ENCODE measurements around the gene ELOVL3.
A peak's percentile ranks its signal among the peaks of the same experiment; 100 is the strongest.

Gene ELOVL3

DNA sequence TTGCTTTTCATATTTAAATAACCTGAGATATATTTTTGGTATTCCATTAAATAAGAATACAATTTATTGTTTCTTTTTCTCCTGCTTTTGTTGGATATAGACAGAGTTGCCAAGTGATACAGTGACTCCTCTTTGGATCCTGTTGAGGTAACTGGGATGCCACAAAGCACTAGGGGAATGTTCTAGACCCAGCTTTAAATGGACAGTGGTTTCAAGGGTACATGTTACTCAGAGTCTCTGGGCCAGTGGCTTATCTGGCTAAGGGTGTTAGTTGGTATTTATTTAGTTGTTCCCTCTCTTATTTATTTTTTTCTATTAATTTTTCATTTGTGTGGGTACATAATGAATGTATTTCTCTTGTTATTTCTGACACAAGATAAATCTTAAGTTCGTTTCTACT lies 28.3 kb downstream of the ELOVL3 start:
- no peaks in the 10 kb centered on the region for H3K27me3 Mint-ChIP-seq
- DNase-seq = no peak
- peaks cover 11% of the 10 kb centered on the region for H3K4me1 Mint-ChIP-seq
- no peak overlapping the region for H3K27ac Mint-ChIP-seq
- peaks cover 13% of the 10 kb centered on the region for H3K36me3 Mint-ChIP-seq (ENCODE audit: low read depth)
- H3K4me3 Mint-ChIP-seq = no peak overlapping the region
- no peak for ATAC-seq
- no peaks in the 10 kb centered on the region for H3K9me3 Mint-ChIP-seq

GRCh38 chr10:102255404-102255803 lies 29.3 kb downstream of the ELOVL3 start:
- no peaks in the 10 kb centered on the region for H3K9me3 Mint-ChIP-seq
- ATAC-seq (no peak), DNase-seq (no peak)
- peaks cover 16% of the 10 kb centered on the region for H3K36me3 Mint-ChIP-seq (ENCODE audit: low read depth)
- no peaks in the 10 kb centered on the region for H3K27me3 Mint-ChIP-seq
- H3K27ac Mint-ChIP-seq = no peak overlapping the region
- H3K4me3 Mint-ChIP-seq = no peak overlapping the region
- peaks cover 10% of the 10 kb centered on the region for H3K4me1 Mint-ChIP-seq

DNA sequence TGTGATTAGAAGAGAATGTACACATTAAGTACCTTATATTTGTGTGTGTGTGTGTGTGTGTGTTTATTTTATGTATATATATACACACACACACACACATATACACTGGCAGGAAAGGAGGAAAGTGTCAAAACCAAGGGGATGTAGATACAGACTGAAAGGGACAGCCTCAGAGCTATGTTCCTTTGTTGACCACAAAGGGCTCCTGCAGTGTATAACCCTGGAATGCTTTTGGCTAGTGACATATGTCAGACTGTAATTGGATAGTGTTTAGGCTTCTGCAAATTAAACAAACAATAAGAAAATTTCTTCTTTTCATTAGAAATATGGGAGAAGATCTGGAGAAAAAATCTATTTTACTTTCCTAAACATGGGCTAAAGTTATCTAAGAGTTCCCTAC lies 35.1 kb downstream of the ELOVL3 start:
- H3K36me3 Mint-ChIP-seq (ENCODE audit: low read depth) = peaks cover 34% of the 10 kb centered on the region
- ATAC-seq = no peak
- peaks cover 8% of the 10 kb centered on the region for H3K4me1 Mint-ChIP-seq
- no peak overlapping the region for H3K27ac Mint-ChIP-seq
- DNase-seq = no peak
- no peaks in the 10 kb centered on the region for H3K27me3 Mint-ChIP-seq
- H3K9me3 Mint-ChIP-seq = no peaks in the 10 kb centered on the region
- no peak overlapping the region for H3K4me3 Mint-ChIP-seq

- ATAC-seq = no peak
- DNase-seq = no peak
- Mint-ChIP-seq H3K9me3 (no peaks in the 10 kb centered on the region), H3K27me3 (no peaks in the 10 kb centered on the region), H3K36me3 (ENCODE audit: low read depth) (peaks cover 34% of the 10 kb centered on the region), H3K27ac (no peak overlapping the region), H3K4me3 (no peak overlapping the region), H3K4me1 (peaks cover 14% of the 10 kb centered on the region)
Measured at GRCh38 chr10:102261842-102262241, 35.7 kb downstream of the ELOVL3 start.

GRCh38 chr10:102262744-102263370 lies 36.8 kb downstream of the ELOVL3 start:
- no peak for ATAC-seq
- Mint-ChIP-seq H3K36me3 (ENCODE audit: low read depth) (peaks cover 36% of the 10 kb centered on the region), H3K27ac (no peak overlapping the region), H3K4me3 (no peak overlapping the region), H3K27me3 (no peaks in the 10 kb centered on the region), H3K9me3 (no peaks in the 10 kb centered on the region), H3K4me1 (peaks cover 24% of the 10 kb centered on the region)
- DNase-seq = no peak

- H3K9me3 Mint-ChIP-seq = no peaks in the 10 kb centered on the region
- no peak for DNase-seq
- H3K27me3 Mint-ChIP-seq = no peaks in the 10 kb centered on the region
- H3K36me3 Mint-ChIP-seq (ENCODE audit: low read depth) = peaks cover 40% of the 10 kb centered on the region
- peaks cover 39% of the 10 kb centered on the region for H3K4me1 Mint-ChIP-seq
- H3K4me3 Mint-ChIP-seq = no peak overlapping the region
- ATAC-seq = no peak
- no peak overlapping the region for H3K27ac Mint-ChIP-seq
Measured at GRCh38 chr10:102264371-102264770, 38.3 kb downstream of the ELOVL3 start.

GRCh38 chr10:102266670-102267069 lies 40.6 kb downstream of the ELOVL3 start:
- ATAC-seq = no peak
- H3K4me1 Mint-ChIP-seq = peaks cover 46% of the 10 kb centered on the region
- peak overlapping the region; percentile 55 for H3K4me3 Mint-ChIP-seq
- H3K9me3 Mint-ChIP-seq = no peaks in the 10 kb centered on the region
- no peaks in the 10 kb centered on the region for H3K27me3 Mint-ChIP-seq
- H3K27ac Mint-ChIP-seq = peak overlapping the region; percentile 94
- DNase-seq = no peak
- peaks cover 31% of the 10 kb centered on the region for H3K36me3 Mint-ChIP-seq (ENCODE audit: low read depth)

GRCh38 chr10:102267748-102268147 lies 41.6 kb downstream of the ELOVL3 start:
- peak overlapping the region; percentile 55 for H3K4me3 Mint-ChIP-seq
- ATAC-seq (peak; percentile 95), DNase-seq (no peak)
- peaks cover 55% of the 10 kb centered on the region for H3K4me1 Mint-ChIP-seq
- H3K27ac Mint-ChIP-seq = peak overlapping the region; percentile 94
- no peaks in the 10 kb centered on the region for H3K9me3 Mint-ChIP-seq
- no peaks in the 10 kb centered on the region for H3K27me3 Mint-ChIP-seq
- peaks cover 27% of the 10 kb centered on the region for H3K36me3 Mint-ChIP-seq (ENCODE audit: low read depth)

DNA sequence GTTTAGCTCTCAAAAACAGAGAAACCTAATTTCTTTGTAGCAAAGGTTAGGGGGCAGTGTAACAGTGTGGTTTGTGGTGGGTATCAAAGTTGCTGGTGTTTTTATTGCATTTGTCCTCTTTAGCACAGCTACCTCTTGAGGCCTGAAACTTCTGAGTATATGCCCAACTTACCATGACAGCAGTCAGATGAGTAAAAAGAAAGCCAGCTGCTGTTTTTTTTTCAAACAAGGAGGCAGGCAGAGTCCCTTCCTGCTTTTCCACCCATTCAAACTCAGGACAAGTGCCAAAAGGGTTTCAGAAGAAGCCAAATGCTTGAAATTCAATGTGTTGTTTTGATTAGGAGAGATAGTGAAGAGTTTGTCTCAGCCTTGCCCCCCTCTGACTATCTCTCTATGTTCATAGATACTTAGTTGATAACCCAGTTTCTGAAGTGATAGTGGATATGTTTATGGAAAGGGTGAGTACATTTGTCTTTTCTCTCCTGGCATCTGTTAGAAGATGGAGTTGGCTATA lies 42.3 kb downstream of the ELOVL3 start:
- Mint-ChIP-seq H3K4me1 (peaks cover 59% of the 10 kb centered on the region), H3K9me3 (no peaks in the 10 kb centered on the region), H3K27me3 (no peaks in the 10 kb centered on the region), H3K36me3 (ENCODE audit: low read depth) (peaks cover 23% of the 10 kb centered on the region), H3K27ac (peak overlapping the region; percentile 94), H3K4me3 (peak overlapping the region; percentile 55)
- no peak for DNase-seq
- peak; percentile 60 for ATAC-seq

DNA sequence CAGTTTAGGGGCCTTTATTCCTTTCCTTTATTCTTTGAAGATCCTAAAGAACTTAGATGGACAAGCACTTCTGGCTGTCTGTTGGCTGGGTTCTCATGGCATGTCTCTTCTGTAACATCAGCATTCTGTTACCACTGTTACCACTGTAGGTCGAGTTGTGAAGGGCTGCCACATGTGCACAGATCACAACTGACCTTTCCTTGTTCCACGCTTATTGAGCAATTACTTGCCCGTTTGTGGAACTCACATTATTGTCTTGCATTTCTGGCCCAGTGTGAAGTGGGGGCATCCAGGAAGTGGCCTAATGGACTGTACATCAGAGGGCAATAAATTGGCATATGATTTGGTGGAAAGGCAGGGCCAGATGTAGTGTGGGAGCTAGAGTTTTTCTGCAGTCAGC lies 42.9 kb downstream of the ELOVL3 start:
- DNase-seq = no peak
- H3K4me3 Mint-ChIP-seq = peak overlapping the region; percentile 55
- no peaks in the 10 kb centered on the region for H3K9me3 Mint-ChIP-seq
- H3K36me3 Mint-ChIP-seq (ENCODE audit: low read depth) = peaks cover 23% of the 10 kb centered on the region
- peak overlapping the region; percentile 94 for H3K27ac Mint-ChIP-seq
- H3K27me3 Mint-ChIP-seq = no peaks in the 10 kb centered on the region
- ATAC-seq = no peak
- H3K4me1 Mint-ChIP-seq = peaks cover 65% of the 10 kb centered on the region

GRCh38 chr10:102274062-102274461 lies 48.0 kb downstream of the ELOVL3 start:
- Mint-ChIP-seq H3K27ac (no peak overlapping the region), H3K9me3 (no peaks in the 10 kb centered on the region), H3K36me3 (ENCODE audit: low read depth) (peaks cover 14% of the 10 kb centered on the region), H3K27me3 (no peaks in the 10 kb centered on the region), H3K4me1 (peaks cover 31% of the 10 kb centered on the region), H3K4me3 (no peak overlapping the region)
- DNase-seq (no peak), ATAC-seq (no peak)

GRCh38 chr10:102275343-102275742 lies 49.2 kb downstream of the ELOVL3 start:
- no peaks in the 10 kb centered on the region for H3K9me3 Mint-ChIP-seq
- H3K4me3 Mint-ChIP-seq = no peak overlapping the region
- no peaks in the 10 kb centered on the region for H3K27me3 Mint-ChIP-seq
- H3K27ac Mint-ChIP-seq = no peak overlapping the region
- DNase-seq (no peak), ATAC-seq (no peak)
- H3K36me3 Mint-ChIP-seq (ENCODE audit: low read depth) = peaks cover 12% of the 10 kb centered on the region
- peaks cover 35% of the 10 kb centered on the region for H3K4me1 Mint-ChIP-seq

DNA sequence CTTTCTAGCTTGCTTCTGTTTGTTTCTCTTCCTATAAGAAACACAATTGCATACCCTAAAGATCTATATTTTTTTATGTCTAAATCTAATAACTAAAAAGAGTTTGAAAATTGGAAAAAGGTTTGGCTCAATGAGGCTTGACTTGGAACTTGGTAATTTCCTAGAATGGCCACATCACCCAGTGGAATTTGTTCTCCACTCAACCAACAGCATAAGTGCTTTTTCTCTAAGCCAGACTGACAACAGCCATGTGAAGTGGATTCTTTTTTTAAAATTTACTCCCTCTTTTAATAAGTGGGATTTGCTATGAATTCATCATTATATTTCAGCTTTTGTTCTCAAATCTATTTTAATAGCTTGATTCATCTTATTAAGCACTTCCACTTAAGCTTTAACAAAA lies 53.0 kb downstream of the ELOVL3 start:
- ATAC-seq (no peak), DNase-seq (no peak)
- Mint-ChIP-seq H3K4me3 (no peak overlapping the region), H3K4me1 (peaks cover 42% of the 10 kb centered on the region), H3K27me3 (no peaks in the 10 kb centered on the region), H3K27ac (no peak overlapping the region), H3K9me3 (no peaks in the 10 kb centered on the region), H3K36me3 (ENCODE audit: low read depth) (peaks cover 8% of the 10 kb centered on the region)

Measured in activated naive CD8-positive, alpha-beta T cell treated with anti-CD3 and anti-CD28 coated beads, Interleukin-2, amount 50 U/mL, for 24 hours (primary cell).